GM12891 (cell line): ENCODE data around the gene PMM2.

Experiments
- POLR2A ChIP-seq: IDR thresholded peaks from 2 replicates; pipeline ENCODE4 v1.6.1; 2011; ENCODE audit warnings: low read depth, low read length, control low read depth
- POLR2AphosphoS5 ChIP-seq: IDR thresholded peaks from 2 replicates; pipeline ENCODE4 v1.6.1; 2011; ENCODE audit warnings: low read depth, low read length, control low read depth
- POU2F2 ChIP-seq: IDR thresholded peaks from 2 replicates; pipeline ENCODE4 v1.6.1; 2011; ENCODE audit warnings: low read depth, mild to moderate bottlenecking, control low read depth, low read length, moderate library complexity
- SPI1 ChIP-seq: IDR thresholded peaks from 2 replicates; pipeline ENCODE4 v1.6.1; 2011; ENCODE audit warnings: low read depth, low read length, control low read depth
- TAF1 ChIP-seq: IDR thresholded peaks from 2 replicates; pipeline ENCODE4 v1.6.1; 2011; ENCODE audit warnings: low read depth, low read length, control low read depth

GRCh38 chr16:8767176-8767575 lies 30.5 kb upstream of the PMM2 start:
- TF ChIP-seq POLR2A (no peak), TAF1 (no peak), SPI1 (no peak), POU2F2 (no peak), POLR2AphosphoS5 (no peak)
